NB4 (cell line): ENCODE data around the gene EOLA2.
"Not testable (repeated sequence)": the region's sequence is repeated elsewhere in the genome, so short reads cannot be mapped to it uniquely, and the experiment has no call there.

Experiments
- POLR2A ChIP-seq: IDR thresholded peaks from 2 replicates; pipeline ENCODE4 v1.6.1; 2011; ENCODE audit warnings: mild to moderate bottlenecking; ENCODE audit not compliant: insufficient read length; ENCODE audit errors: extremely low read depth
- TF ChIP-seq, protein P1 (sequence below): IDR thresholded peaks from one replicate; pipeline ENCODE4 v1.5.1; 2012; ENCODE audit warnings: low read depth, low read length

DNA sequence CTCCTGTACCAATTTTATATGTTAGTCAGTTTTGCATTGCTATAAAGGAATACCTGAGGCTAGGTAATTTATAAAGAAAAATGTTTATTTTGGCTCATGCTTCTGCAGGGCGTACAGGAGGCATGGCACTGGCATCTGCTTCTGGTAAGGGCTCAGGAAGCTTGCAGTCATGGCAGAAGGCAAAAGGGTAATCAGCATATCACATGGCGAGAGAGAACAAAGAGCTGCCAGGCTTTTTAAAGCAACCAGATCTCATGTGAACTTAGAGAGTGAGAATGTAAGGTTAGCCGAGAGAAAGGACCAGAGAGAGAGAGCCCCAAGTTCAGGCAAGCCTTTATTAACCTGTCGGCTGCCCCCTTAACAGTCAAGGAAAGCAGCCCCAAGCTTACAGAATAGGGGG is 14.5 kb downstream of the EOLA2 start:
- not testable (repeated sequence) for TF ChIP-seq POLR2A
- TF ChIP-seq, protein P1, sequence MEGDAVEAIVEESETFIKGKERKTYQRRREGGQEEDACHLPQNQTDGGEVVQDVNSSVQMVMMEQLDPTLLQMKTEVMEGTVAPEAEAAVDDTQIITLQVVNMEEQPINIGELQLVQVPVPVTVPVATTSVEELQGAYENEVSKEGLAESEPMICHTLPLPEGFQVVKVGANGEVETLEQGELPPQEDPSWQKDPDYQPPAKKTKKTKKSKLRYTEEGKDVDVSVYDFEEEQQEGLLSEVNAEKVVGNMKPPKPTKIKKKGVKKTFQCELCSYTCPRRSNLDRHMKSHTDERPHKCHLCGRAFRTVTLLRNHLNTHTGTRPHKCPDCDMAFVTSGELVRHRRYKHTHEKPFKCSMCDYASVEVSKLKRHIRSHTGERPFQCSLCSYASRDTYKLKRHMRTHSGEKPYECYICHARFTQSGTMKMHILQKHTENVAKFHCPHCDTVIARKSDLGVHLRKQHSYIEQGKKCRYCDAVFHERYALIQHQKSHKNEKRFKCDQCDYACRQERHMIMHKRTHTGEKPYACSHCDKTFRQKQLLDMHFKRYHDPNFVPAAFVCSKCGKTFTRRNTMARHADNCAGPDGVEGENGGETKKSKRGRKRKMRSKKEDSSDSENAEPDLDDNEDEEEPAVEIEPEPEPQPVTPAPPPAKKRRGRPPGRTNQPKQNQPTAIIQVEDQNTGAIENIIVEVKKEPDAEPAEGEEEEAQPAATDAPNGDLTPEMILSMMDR, result not testable (repeated sequence)
